HG03432 (cell line): ENCODE results near the gene CFDP1.
"Not testable (repeated sequence)": the region's sequence is repeated elsewhere in the genome, so short reads cannot be mapped to it uniquely, and the experiment has no call there.

ENCODE experiments used
- ATAC-seq: cut with Tn5 transposase; IDR thresholded peaks from one replicate; pipeline ENCODE4 v1.9.1; 2021; ENCODE audit warnings: mild to moderate bottlenecking, moderate library complexity; ENCODE audit not compliant: unreplicated experiment

The CFDP1 gene

DNA sequence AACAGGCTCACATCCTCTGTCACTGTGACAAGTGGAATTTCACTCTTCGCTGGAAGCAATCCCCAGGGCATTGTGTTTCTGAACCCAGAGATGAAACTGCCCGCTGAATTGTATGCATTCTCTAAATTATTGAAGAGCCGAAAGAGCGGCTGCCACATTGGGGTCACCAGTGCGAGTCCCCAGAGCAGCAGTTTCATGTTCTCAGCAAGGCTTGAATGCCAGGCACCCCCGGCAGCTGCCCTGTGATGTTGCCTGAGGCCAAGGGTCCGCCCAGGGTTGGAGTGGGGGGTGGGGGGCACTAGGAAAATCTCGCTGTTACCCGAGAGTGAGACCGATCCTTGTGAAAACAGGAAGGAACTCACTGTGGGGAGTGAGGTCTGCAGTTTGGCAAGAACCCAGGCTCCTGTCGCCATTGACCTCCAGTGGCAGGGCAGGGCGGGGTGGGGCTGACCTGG is 161.2 kb downstream of the CFDP1 start:
- ATAC-seq = peak; percentile 68

DNA sequence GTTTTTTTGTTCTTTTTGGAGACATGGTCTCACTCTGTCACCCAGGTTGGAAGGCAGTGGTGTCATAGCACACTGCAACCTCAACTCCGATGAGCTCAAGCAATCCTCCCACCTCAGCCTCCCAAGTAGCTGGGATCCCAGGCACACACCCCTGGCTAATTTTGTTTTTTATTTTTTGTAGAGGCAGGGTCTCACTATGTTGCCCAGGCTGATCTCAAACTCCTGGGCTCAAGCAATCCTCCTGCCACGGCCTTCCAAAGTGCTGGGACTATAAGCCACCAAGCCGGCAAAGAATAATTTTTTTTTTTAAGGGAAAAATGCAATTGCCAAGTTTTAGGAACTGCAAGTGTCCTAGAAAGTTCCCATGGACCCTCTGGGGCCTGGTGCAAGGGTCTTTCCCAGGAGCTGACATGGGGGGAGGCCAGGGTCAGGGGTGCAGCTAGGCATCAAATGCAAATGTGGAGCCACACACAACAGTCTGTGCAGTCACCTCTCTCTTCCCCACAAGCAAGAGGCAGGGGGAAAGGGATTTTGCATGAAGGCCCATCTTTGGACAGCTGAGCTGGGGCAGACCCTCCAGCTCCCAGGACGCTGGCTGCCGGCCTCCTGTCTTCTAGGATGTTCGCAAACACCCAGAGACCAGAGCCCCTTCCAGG is 161.7 kb downstream of the CFDP1 start:
- ATAC-seq = peak; percentile 24

DNA sequence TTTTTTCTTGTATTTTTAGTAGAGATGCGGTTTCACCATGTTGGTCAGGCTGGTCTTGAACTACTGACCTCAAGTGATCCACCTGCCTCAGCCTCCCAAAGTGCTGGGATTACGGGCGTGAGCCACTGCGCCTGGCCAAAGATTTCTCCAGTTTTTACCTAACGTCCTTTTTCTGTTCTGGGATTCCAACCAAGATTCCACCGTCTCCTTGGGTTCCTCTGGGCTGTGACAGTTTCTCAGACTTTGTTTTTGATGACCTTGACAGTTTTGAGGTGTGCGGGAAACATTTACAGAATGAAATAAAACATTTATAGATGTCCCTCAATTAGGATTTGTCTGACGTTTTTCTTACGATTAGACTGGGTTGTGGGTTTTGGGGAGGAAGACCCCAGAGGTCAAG is 163.9 kb downstream of the CFDP1 start:
- not testable (repeated sequence) for ATAC-seq

DNA sequence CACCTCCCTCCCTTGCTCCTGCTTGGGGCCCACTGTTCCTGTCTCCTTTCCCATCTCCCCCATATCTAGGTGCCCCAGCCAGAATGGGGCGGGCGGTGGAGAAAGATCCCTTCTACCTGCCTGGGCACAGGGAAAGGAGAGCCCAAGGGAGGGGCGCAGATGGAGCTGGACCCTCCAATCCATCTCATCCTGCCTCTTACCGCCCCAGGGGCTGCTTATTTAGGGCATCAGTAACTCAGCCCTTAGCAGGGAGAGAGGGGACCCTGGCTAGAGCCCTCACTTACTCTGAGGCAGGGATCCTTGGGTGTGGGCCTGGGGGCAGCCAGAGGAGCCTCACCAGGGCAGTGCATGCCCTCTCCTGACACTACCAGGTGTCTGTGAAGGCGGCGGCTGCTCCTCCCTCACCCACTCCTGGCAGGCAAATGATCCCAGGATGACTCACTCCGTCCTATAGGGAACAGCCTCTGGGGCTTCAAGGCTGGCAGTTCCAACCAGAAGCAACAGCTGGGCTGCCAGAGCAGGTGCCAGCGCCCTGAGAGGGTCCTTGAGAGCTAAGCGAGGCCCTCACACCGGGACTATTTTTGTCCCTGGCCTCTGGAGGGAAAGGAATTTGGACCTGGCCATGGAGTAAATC is 165.6 kb downstream of the CFDP1 start:
- ATAC-seq = no peak

DNA sequence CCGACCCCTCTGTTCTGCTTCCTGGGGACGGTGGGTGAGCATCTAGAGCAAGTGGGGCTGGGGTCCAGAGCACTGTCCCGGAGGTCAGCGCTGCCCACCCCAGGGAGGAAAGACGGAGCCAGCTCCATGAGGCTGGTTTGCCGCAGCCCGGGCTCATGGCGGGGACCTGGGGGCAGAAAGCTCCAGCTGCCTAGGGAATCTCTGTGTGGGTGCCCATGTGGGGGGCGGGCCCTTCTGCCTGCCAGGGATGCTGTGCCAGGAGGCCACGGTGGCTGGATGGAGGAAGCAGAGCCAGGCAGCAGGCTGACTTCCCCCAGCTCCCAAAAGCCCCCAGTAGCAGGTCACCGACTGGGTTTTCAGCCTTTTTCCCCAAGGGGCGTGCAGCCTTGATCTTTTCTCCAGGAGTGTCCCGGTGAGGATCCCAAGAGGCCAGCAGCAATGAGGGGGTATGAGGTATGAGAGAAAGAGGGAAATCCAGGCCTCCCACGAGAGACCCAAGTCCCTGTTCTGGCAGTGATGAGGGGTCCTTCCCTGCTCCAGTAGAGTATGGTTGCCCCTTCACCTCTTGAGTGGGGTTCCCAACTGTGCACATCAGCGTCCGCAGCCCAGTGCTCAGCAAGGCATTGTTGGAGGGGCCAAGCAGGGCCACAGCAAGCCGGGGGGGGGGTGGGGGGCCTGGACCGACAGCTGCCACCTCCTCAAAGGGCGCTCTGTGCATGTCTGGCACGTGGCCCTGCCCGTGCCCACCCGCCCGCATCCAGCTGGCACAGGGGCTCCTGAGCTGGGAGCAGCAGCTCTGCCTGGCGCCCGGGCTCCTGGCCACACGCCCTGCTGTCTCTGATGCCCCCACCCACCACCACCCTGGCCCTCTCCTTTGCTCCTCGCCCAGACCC is 166.3 kb downstream of the CFDP1 start:
- ATAC-seq = no peak

DNA sequence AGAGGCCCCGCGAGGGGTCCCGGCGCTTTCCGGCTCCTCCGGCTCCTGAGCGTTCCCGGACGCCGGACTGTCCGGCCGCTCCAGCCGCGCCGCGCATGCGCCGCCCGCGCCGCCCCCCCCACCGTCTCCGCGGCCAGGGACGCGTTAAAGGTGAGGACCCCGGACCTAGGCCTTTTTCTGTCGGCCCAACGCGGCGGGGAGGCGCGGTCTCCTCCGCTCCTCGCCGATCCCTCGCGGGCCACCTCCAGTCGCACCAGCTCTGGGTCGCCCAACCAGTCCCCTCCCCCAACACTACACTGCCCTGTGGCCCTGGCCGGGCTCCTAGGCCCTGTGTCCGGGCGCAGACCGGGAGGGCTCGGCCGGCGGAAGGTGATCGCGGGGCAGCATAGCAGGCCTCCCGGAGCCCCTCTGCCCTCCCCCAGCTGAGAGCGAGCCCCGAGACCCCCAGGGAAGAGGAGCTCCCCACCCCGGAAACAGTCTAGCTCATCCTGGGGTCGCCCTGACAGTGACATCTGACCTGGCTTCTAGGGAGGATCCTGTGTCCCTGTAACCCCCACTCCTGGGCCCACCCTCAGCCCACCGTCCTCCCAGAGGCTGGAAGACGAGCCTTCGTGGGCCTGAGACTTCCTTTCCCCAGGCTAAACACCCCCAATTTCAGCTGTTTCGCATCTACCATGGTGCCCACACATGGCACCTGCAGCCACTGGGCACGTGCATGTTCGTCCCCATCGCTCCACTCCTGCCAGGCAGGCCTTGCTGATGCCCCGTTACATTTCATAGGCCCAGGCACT is 167.2 kb downstream of the CFDP1 start:
- ATAC-seq = peak; percentile 63

DNA sequence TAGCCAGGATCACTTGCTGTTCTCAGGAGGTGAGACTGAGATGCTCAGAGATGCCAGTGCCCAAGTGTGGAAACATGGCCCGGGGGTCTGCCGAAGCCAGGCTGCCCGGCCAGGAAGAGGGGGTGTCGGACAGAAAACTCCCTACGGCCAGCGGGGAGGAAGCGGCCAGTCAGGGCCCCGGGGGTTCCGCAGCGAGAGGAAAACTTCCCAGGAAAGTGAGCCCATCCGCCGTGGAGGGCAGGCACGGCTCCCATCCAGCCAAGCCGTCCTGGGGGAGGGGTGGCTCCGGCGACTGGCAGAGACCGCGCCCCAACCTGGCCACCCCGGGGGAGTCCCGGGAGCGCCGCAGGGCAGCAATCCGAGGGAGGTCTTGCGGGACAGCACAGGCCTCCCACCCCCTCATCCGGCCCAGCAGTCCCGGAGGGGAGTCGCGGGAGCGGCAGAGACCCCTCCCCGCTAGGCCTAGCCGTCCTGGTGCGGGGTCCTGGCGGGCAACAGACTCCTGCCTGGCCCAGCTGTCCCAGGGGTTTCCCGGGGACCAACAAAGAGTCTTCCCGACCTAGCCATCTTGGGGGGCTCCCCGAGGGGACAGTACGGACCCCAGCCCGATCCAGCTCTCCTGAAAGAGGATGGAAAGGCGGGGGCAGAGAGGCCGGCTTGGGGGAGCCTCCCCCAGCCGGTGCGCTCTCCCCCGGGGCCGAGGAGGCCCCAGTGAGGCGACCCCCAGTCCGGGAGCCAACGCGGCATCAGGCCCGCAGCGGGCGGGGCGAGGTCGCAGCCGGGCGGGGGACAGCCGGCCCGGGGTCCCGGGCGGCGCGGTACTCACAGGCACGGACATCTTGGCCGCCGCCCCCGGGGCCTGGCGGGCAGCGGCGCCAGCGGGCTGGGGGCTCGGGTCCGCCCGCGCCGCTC is 168.0 kb downstream of the CFDP1 start:
- ATAC-seq = peak; percentile 28

DNA sequence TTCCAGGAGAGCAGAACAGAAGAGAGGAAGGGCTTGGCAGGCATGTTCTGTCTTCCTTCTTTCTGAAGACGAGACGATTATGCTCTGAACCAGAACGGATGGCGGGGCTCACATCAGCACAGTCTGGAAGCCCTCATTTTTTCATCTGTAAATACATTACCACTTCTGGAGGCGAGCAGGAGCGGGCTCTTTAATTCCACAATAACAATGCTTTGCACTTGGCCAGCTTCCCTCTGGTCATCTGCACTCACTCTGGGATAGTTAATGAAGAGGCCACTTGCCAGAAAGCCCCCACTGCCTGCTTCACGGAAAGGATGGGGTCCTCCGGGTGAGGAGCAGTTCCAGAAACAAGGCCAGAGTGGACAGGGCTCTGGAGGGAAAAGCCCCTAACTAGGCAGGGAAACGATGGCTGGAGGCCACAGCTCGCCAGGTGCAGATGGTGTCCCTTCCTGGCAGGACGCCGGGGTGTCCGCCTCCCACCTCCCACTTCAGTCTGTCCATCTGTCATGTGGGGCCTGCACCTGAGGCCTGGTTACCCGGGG is 168.8 kb downstream of the CFDP1 start:
- ATAC-seq = no peak

DNA sequence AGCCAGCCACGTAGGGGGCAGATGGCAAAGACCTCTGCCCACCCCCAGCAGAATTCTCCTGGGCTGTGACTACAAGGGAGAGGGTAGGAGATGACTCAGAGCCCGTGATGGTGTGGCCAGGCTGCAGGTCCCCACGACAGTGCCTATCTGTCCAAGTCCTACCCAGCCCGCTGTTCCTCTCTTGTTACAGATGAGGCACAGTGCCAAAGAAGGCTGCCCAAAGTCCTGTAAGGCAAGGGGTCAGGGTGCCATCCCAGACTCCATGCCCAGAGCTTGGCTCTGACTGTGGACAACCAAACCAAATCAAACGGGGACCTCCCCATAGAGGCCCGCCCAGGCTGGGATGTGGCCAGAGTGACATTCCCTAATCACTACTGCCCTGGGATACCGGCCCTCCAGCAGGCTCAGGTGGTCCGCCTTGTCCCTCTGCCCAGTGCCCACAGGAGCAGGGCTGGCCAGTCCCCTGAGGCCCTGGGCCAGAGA is 169.3 kb downstream of the CFDP1 start:
- no peak for ATAC-seq

DNA sequence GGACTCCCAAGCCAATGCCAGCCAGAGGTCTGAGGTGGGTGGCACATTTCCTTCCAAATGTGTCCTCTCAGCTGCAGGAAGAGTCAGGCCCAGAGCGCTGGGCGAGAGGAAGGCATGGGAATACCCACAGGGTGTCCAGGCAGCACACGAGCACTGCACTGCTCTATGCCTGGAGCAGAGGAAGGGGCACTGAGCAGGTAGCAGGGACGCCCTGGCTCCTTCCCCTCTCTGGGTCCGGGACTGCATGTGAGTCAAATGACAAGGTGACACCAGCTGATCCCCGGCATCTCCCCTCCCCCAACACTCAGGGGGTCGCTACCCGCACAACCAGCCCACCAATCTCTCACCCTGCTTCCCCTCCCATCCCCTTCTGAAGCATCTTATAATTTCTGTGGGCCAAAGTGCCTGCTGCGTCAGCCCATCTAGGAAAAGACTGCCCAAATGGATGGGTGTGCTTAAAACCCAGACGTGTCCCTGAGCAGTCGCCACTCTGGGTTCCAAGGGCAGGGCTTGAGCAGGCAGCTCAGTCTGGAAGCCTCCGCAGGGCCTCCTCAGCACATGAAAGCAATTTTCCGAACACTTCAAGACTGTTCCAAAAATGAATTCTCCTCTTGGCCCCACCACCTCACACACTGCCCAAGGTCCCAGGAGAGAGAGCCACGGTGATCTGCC is 169.9 kb downstream of the CFDP1 start:
- no peak for ATAC-seq

DNA sequence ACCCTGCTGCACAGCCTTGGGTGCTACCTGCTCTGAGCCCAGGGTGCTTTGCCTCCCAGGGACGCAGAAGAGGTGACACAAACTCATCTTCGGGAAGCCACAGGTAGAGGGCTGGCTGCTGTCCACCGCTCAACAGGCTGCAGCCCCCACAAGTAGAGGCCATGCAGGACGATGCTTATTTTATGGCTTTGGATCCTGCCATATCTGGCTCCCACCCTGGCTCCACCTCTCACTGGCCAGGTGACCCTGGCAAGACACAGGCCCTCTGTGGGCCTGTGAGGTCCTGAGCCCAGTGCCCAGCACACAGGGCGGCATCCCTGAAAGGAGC is 170.5 kb downstream of the CFDP1 start:
- no peak for ATAC-seq

DNA sequence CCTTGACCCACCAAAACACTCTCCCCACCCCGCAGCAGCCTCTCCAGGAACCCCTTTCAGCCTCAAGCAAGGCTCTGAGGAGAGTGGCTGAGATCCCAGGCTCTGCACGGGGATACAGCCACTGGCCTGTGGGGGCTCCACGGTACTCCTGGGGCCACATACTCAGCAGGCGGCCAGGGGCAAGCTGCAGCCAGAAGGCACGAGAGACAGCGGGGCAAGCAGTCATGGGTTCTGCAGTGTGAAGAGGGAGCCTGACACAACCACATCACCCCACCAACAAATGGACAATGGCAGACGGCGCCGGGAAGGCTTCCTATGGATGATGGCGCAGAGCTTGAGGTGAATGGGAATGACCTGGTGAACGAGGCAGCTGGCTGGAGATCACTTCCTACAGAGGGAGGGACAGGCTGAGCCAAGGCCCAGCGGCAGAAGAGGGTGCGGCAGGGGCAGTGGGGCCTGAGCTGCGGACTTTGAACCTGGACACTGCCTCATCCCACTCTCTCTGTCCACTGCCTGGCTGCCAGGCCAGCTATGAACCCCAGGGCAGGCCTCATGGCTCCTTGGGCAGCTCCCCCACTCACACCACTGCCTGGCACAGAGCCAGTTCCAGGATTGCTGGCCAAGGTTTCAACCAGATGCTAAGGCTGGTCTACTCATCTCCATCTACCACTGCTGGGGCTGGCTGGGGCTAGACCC is 171.1 kb downstream of the CFDP1 start:
- ATAC-seq = no peak

DNA sequence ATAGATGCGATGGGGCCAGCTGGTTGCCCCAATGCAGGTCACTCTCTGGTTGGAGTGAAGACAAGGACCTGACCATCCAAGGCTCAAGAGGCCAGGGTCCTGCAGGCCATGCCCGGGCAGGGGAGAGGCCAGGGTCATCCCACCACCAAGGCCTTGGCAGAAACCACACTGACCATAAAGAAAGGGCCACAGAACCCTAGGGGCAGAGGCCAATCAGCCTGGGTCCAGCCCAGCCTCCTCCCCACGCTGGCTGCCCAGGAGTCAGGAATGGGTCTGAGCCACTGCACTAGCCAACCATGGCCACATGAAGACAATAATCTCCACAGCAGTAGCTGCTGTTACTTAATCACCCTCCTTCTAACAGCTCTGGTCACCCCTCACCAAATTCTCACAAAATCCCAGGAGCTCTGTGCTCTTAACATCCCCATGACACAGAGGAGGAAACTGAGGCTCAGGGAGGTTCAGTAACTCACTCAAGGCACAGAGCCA is 171.7 kb downstream of the CFDP1 start:
- ATAC-seq = no peak

DNA sequence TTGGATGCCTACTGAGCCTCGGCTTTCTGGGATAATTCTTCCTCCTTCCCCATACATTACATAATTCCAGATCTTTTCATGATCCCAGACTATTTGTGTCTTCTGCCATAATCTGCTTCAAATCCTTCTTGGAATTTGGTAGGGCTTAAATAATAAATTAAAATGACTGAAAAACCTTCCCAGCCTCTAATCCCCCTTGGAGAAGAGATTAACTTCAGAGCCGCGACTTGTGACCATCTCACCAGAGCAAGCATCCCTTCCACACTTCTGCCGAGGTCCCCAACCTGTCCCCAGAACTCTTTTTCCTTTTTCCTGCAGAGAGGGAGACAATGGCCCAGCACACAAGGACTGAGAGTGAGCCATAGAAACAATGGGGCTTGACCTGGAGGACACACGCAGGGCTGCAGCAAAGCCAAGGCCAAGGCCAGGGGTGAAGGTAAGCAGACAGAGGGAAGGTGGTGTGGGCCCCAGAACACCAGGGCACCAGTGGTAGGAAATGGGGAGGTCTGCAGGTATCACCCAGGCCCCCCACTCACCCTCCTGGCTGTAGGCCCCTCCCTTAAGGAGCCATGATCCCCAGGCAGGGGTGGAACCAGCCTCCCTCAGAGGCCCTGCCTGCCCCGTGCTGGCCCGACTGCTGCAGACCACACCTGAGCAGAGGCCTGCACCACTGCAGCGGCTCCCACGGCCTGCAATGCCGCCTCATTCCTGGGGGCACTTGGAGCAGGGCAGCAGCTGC is 172.3 kb downstream of the CFDP1 start:
- ATAC-seq = no peak

DNA sequence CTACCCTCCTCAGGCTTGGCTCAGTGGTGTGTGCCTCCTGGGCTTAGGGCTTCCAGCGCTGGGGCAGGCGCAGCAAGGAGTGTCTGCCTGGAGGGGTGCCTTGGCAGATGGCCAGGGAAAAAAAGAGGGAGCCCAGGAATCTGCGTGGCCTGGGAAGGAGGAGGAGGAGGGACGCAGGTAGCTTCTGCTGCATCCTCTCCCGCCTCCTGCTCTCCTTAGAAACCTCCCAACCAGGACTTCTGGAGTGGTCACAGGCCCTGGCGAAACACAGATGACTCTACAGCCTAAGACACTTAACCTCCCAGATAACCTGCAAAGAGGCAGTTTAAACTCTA is 174.5 kb downstream of the CFDP1 start:
- no peak for ATAC-seq

DNA sequence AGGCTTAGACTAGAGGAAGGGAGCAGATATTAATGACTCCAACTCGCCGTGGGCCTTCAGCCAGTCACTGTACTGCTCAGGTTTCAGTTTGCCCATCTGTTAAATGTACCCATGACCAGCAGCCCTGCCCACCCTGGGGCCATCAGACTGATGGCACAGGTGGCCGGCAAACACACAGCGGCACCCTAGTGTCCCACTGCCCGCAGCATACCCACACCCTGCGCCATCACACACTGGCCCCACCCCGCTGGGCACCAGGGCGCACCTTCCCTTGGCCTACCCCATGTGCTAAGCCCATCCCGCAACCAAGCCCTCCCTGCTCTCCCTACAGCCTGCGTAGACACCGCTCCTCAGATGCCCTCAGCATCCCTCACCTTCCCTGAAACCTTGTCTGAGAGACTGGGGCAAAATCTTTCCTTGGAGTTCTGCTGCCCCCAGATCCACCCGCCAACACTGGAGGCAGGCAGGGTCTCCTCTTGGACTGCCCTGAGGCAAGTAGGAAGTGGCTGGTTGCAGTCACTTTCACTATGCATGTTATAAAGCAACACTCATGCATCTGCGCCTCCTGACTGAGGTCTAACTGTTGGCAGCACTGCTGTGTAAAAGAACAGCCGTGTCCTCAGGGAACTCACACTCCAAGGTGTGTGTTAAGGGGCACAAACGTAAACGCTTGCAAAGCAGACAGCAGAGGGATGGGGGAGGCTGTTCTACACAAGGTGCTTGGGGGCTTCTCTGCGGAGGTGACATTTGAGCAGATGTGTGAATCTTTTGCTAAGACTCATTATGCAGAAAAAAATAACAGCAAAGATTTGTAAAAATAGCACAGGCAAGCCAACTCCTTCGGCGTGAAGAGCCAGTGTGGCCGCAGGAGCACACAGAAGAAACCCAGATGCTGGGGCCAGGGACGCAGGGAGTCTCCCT is 175.2 kb downstream of the CFDP1 start:
- ATAC-seq = no peak
